Measurements from ENCODE around the gene PUSL1.

Gene PUSL1

GRCh38 chr1:1356796-1357401 lies 48.5 kb downstream of the PUSL1 start:
- DNase-seq, result no peak

- DNase-seq, result no peak
These were observed 49.6 kb downstream of the PUSL1 start for GRCh38 chr1:1357871-1358432.

GRCh38 chr1:1358433-1359271 lies 50.3 kb downstream of the PUSL1 start, which contains the start of gene MXRA8:
TSS of gene MXRA8 (minus strand) at chr1:1358555. CDS start at chr1:1358504, 51 bp downstream.
- DNase-seq, result no peak

DNA sequence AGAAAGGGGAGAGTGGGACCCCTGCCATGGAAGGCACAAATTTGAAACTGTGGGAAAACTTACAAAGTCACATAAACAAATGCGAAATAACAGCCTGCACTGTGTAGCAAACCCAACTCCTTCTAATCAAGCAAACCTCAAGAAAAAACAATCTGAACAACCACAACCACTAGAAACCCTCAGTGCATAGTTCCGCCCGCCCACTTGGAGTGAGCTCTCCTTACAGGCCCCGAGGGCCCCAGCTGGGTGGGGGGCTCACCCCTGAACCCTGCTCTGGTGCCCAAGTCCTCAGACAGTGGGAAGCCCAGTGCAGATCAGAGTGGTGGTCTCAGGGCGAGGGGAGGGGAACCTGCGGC lies 50.9 kb downstream of the PUSL1 start:
- no peak for DNase-seq

GRCh38 chr1:1359664-1360468 lies 51.5 kb downstream of the PUSL1 start:
- DNase-seq, result no peak

DNA sequence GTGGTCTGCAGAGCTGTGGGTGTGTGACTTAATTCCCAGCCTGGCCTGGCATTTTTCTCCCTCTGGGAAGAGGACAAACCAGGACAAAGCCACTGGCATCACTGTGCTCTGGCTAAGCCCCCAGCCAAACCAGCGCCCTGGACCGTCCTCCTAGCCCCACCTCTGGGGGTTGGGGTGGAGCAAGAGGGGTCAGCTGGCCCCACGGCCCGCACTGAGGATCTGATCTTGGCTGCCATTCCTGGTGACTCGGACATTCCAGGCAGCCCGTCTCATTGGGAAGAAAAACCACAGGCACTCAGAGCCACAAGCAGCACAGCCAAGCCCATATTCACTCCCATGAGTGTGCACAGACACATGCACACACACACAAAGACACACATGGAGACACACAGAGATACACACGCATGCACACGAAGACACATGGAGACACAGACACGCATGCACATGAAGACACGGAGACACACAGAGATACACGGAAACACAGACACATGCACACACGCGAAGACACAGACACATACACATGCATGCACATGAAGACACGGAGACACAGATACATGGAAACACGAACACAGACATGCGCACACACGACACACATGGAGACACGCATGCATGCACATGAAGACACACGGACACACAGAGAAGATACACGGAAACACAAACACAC lies 52.2 kb downstream of the PUSL1 start:
- no peak for DNase-seq

Measured in activated effector memory CD4-positive, alpha-beta T cell treated with Interleukin-2 at 50 U/mL for 16 hours (primary cell).